Cardiac muscle cell (in vitro differentiated cells and primary cell): ENCODE data around the gene SHISA6. TPM values are rescaled to one million over a fixed set of nuclear protein-coding genes. Genes with fewer than 3 reads are reported as not detected.

Experiments used
- DNase-seq, 2 donors: peaks; one replicate each; pipeline versions ENCODE4 v3.0.0 to v3.0.0-alpha.2; 2010 to 2017; ENCODE audit warnings: low read depth in 1 of 2, low spot score in 1 of 2
- H3K27ac ChIP-seq: fragments of 200-600 bp; sonication (generic); 2 replicates; pipeline ENCODE4 v1.5.1; 2016
- H3K27me3 ChIP-seq: fragments of 200-600 bp; sonication (generic); 2 replicates; pipeline ENCODE4 v1.6.0; 2016; ENCODE audit warnings: control low read depth
- H3K36me3 ChIP-seq: fragments of 200-600 bp; sonication (generic); 2 replicates; pipeline ENCODE4 v1.5.1; 2016; ENCODE audit warnings: control low read depth
- H3K4me1 ChIP-seq: fragments of 200-600 bp; sonication (generic); 2 replicates; pipeline ENCODE4 v1.8.1; 2017; ENCODE audit warnings: low read depth, mild to moderate bottlenecking, mixed run types
- H3K4me3 ChIP-seq: fragments of 200-600 bp; sonication (generic); 2 replicates; pipeline ENCODE4 v1.5.1; 2016; ENCODE audit warnings: mild to moderate bottlenecking
- H3K9me3 ChIP-seq: fragments of 200-600 bp; sonication (generic); 2 replicates; pipeline ENCODE4 v1.5.1; 2017; ENCODE audit warnings: low read depth, mild to moderate bottlenecking, control low read depth
- polyA plus RNA-seq: library from polyadenylated mRNA; unstranded; fragments of >200 nt; fragmentation: Nextera tagmentation; extraction: Ambion mirVana; gene quantifications from 2 replicates; pipeline ENCODE4 v1.2.1, GENCODE V29; 2016
- total RNA-seq: library from RNA; depleted of rRNA; stranded (reverse); fragments of >200 nt; gene quantifications from 2 replicates; pipeline ENCODE4 v1.2.3, GENCODE V29; 2016
- TF ChIP-seq, protein P1 (sequence below): IDR thresholded peaks from 2 replicates; pipeline ENCODE4 v1.5.1; 2012; ENCODE audit warnings: low read depth, mild to moderate bottlenecking, low read length

Gene SHISA6
- total and polyA plus RNA-seq, 2 experiments from 2014 or later = 0.17 to 0.45 TPM

DNA sequence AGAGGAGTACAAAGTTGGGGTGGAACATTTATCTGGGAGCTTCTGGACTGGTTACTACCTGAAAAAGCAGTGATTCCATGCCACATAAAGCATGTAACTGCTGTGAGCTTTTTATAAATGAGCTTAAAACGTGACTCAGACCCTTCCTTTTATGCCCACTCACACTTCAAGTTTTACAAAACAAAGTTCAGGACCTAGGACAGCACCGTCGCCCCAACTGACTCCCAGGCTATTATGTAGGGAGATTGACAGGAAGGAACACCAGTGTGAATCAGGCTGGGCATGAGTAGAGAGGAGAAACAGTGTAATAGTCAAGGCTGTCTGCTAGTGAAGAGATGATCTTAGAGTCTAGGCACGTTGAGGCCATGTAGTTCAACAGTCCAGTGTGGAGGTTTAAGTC is 265.6 kb downstream of the SHISA6 start:
- TF ChIP-seq, protein P1, sequence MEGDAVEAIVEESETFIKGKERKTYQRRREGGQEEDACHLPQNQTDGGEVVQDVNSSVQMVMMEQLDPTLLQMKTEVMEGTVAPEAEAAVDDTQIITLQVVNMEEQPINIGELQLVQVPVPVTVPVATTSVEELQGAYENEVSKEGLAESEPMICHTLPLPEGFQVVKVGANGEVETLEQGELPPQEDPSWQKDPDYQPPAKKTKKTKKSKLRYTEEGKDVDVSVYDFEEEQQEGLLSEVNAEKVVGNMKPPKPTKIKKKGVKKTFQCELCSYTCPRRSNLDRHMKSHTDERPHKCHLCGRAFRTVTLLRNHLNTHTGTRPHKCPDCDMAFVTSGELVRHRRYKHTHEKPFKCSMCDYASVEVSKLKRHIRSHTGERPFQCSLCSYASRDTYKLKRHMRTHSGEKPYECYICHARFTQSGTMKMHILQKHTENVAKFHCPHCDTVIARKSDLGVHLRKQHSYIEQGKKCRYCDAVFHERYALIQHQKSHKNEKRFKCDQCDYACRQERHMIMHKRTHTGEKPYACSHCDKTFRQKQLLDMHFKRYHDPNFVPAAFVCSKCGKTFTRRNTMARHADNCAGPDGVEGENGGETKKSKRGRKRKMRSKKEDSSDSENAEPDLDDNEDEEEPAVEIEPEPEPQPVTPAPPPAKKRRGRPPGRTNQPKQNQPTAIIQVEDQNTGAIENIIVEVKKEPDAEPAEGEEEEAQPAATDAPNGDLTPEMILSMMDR = no peak
- Histone ChIP-seq H3K27ac (no peak overlapping the region), H3K9me3 (no peaks in the 10 kb centered on the region), H3K27me3 (no peaks in the 10 kb centered on the region), H3K4me1 (no peaks in the 10 kb centered on the region), H3K4me3 (no peak overlapping the region), H3K36me3 (no peaks in the 10 kb centered on the region)
- peak in 1 of 2 donors; percentile 86 for DNase-seq

- Histone ChIP-seq H3K36me3 (no peaks in the 10 kb centered on the region), H3K4me3 (no peak overlapping the region), H3K4me1 (no peaks in the 10 kb centered on the region), H3K27me3 (no peaks in the 10 kb centered on the region), H3K9me3 (no peaks in the 10 kb centered on the region), H3K27ac (no peak overlapping the region)
- TF ChIP-seq, protein P1 = no peak
- DNase-seq = no peak
These were observed 270.7 kb downstream of the SHISA6 start for GRCh38 chr17:11511696-11512095.

DNA sequence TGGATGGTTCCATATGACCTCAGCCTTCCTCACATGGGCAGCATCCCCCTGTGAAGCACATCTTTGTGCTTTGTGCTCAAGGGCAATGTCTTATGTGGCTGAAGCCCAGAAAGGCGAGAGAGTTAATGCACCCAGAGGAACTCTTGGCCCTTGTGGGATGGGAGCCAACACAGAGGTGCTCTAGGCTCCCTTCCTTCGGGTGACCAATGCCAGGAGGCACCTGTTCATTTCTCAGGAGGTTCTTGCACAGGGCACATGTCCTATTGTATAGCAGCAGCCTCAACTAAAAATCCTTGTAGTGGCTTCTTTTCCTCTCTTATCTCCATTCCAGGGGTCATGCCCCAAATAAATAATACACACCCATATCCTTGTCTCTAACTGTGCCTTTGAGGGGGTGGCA is 273.6 kb downstream of the SHISA6 start:
- TF ChIP-seq, protein P1 = no peak
- no peaks in the 10 kb centered on the region for H3K4me1 ChIP-seq
- no peak overlapping the region for H3K4me3 ChIP-seq
- H3K27me3 ChIP-seq = no peaks in the 10 kb centered on the region
- no peak overlapping the region for H3K27ac ChIP-seq
- DNase-seq = no peak
- no peaks in the 10 kb centered on the region for H3K9me3 ChIP-seq
- H3K36me3 ChIP-seq = no peaks in the 10 kb centered on the region

GRCh38 chr17:11514981-11515680 is 274.1 kb downstream of the SHISA6 start:
- Histone ChIP-seq H3K27me3 (no peaks in the 10 kb centered on the region), H3K27ac (no peak overlapping the region), H3K4me1 (no peaks in the 10 kb centered on the region), H3K36me3 (no peaks in the 10 kb centered on the region), H3K9me3 (no peaks in the 10 kb centered on the region), H3K4me3 (no peak overlapping the region)
- DNase-seq = no peak
- TF ChIP-seq, protein P1 = no peak

DNA sequence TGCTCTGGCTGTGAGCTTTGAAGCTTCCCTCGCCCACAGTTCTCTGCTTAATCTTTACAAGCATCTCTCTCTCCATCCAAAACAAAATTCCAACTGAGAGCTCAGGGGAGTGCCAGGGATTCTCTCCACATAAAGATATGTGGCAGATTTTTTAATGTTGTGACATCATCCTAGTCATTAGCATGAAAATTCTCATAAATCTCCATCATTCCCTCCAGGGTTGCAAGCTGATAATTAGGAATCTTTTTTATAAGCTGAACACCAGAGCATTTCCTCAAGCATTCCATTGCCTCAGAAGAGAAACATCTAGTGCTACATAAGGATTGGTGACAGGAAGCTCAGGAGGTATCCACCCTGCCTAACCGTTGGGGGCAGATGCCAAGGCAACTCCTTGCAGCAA is 274.9 kb downstream of the SHISA6 start:
- no peaks in the 10 kb centered on the region for H3K27me3 ChIP-seq
- DNase-seq = no peak
- TF ChIP-seq, protein P1 = no peak

GRCh38 chr17:11535231-11535630 is 294.2 kb downstream of the SHISA6 start:
- Histone ChIP-seq H3K4me1 (no peaks in the 10 kb centered on the region), H3K27me3 (no peaks in the 10 kb centered on the region), H3K27ac (no peak overlapping the region), H3K9me3 (no peaks in the 10 kb centered on the region), H3K36me3 (no peaks in the 10 kb centered on the region), H3K4me3 (no peak overlapping the region)
- DNase-seq = no peak
- TF ChIP-seq, protein P1 = no peak

More for the DNA sequence above, 274.9 kb downstream of the SHISA6 start:
- H3K4me3 ChIP-seq = no peak overlapping the region
- no peaks in the 10 kb centered on the region for H3K36me3 ChIP-seq
- no peaks in the 10 kb centered on the region for H3K4me1 ChIP-seq
- H3K9me3 ChIP-seq = no peaks in the 10 kb centered on the region
- no peak overlapping the region for H3K27ac ChIP-seq
